GM12878 (cell line): Measurements from ENCODE around the gene PLCG2.

Source experiments
- NBN ChIP-seq: fragments of 450-650 bp; IDR thresholded peaks from 2 replicates; pipeline ENCODE4 v1.6.1; 2016
- RBBP5 ChIP-seq: fragments of 200-600 bp; sonication (generic); conservative IDR thresholded peaks from 2 replicates; pipeline ENCODE4 v1.6.1; 2016
- SREBF2 ChIP-seq: IDR thresholded peaks from 2 replicates; pipeline ENCODE4 v1.6.1; 2012; ENCODE audit warnings: mild to moderate bottlenecking, low read length
- TF ChIP-seq, protein P1 (sequence below): IDR thresholded peaks from 2 replicates; pipeline ENCODE4 v1.6.1; 2012; ENCODE audit warnings: mild to moderate bottlenecking, low read depth, low read length

DNA sequence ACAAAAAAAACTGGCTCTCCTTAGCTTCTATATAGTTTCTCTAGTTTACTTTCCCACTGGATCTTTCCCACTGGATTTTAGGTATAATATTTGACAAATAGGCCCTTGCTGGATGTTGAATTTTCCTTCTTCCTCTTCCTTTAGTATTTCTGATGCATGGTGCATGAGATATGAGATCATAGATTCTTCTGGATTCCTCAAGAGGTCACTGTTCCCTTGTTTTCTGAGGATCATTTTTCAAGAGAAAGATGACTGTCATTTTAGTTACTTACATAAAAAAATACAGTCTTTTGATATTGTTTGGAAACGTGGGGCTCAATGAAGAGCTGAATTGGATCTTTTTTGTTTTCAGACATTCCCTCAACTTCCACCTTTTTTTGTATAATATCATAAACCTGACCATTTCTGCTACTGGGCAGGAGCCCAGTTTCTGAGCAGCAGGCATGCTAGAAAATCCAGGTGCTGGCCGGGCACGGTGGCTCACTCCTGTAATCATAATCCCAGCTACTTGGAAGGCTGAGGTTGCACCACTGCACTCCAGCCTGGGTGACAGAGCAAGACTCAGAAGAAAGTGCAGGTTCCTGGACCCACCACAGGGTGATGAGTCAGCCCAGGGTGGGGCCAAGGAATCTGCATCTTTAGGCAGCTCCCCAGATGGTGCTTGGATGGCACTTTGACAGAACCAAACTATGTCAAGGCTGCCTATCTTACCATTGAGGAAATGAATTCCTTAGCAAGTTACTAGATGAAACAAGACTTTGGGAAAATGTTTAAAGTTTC is 161.9 kb downstream of the PLCG2 start:
- TF ChIP-seq SREBF2 = no peak
- TF ChIP-seq NBN = no peak
- TF ChIP-seq RBBP5 = no peak
- TF ChIP-seq, protein P1, sequence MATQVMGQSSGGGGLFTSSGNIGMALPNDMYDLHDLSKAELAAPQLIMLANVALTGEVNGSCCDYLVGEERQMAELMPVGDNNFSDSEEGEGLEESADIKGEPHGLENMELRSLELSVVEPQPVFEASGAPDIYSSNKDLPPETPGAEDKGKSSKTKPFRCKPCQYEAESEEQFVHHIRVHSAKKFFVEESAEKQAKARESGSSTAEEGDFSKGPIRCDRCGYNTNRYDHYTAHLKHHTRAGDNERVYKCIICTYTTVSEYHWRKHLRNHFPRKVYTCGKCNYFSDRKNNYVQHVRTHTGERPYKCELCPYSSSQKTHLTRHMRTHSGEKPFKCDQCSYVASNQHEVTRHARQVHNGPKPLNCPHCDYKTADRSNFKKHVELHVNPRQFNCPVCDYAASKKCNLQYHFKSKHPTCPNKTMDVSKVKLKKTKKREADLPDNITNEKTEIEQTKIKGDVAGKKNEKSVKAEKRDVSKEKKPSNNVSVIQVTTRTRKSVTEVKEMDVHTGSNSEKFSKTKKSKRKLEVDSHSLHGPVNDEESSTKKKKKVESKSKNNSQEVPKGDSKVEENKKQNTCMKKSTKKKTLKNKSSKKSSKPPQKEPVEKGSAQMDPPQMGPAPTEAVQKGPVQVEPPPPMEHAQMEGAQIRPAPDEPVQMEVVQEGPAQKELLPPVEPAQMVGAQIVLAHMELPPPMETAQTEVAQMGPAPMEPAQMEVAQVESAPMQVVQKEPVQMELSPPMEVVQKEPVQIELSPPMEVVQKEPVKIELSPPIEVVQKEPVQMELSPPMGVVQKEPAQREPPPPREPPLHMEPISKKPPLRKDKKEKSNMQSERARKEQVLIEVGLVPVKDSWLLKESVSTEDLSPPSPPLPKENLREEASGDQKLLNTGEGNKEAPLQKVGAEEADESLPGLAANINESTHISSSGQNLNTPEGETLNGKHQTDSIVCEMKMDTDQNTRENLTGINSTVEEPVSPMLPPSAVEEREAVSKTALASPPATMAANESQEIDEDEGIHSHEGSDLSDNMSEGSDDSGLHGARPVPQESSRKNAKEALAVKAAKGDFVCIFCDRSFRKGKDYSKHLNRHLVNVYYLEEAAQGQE = no peak
